IPS-20b (cell line): ENCODE data around the gene CACNA2D2.

ENCODE experiments used
- H3K27ac ChIP-seq: one replicate; pipeline ENCODE4 v1.5.1; 2013; ENCODE audit warnings: low read length
- H3K27me3 ChIP-seq: 2 replicates; pipeline ENCODE4 v1.6.1; 2013; ENCODE audit warnings: mild to moderate bottlenecking, low read length, inconsistent platforms; ENCODE audit not compliant: insufficient read depth
- H3K36me3 ChIP-seq: 2 replicates; pipeline ENCODE4 v1.6.1; 2013; ENCODE audit warnings: low read depth, mild to moderate bottlenecking, inconsistent platforms, low read length, moderate library complexity; ENCODE audit not compliant: insufficient read depth
- H3K4me1 ChIP-seq: 2 replicates; pipeline ENCODE4 v1.6.1; 2013; ENCODE audit warnings: mild to moderate bottlenecking, control low read depth, inconsistent platforms, low read length, moderate library complexity; ENCODE audit not compliant: insufficient read depth
- H3K4me3 ChIP-seq: 2 replicates; pipeline ENCODE4 v1.5.1; 2013; ENCODE audit warnings: mild to moderate bottlenecking, low read length, inconsistent platforms
- H3K9ac ChIP-seq: 2 replicates; pipeline ENCODE4 v1.6.1; 2013; ENCODE audit warnings: low read depth, mild to moderate bottlenecking, inconsistent platforms, low read length, moderate library complexity
- H3K9me3 ChIP-seq: 2 replicates; pipeline ENCODE4 v1.6.1; 2013; ENCODE audit warnings: mild to moderate bottlenecking, low read depth, low read length, inconsistent platforms; ENCODE audit not compliant: insufficient read depth

Gene CACNA2D2

GRCh38 chr3:50537421-50538129 is 34.1 kb upstream of the CACNA2D2 start:
- H3K4me1 ChIP-seq = peaks cover 12% of the 10 kb centered on the region; the same call in 1 of the 2 replicates
- peaks cover 12% of the 10 kb centered on the region; the same call in 1 of the 2 replicates for H3K27me3 ChIP-seq
- no peak overlapping the region for H3K27ac ChIP-seq
- no peaks in the 10 kb centered on the region for H3K9me3 ChIP-seq
- H3K36me3 ChIP-seq = no peaks in the 10 kb centered on the region
- H3K9ac ChIP-seq = no peak overlapping the region
- H3K4me3 ChIP-seq = no peak overlapping the region

- H3K36me3 ChIP-seq = no peaks in the 10 kb centered on the region
- no peaks in the 10 kb centered on the region for H3K9me3 ChIP-seq
- peaks cover 12% of the 10 kb centered on the region for H3K4me1 ChIP-seq
- H3K4me3 ChIP-seq = no peak overlapping the region
- no peak overlapping the region for H3K27ac ChIP-seq
- peaks cover 14% of the 10 kb centered on the region for H3K27me3 ChIP-seq
- no peak overlapping the region for H3K9ac ChIP-seq
Observed at GRCh38 chr3:50536471-50537180, 33.2 kb upstream of the CACNA2D2 start.

GRCh38 chr3:50534681-50535330 is 31.4 kb upstream of the CACNA2D2 start:
- no peak overlapping the region for H3K27ac ChIP-seq
- no peaks in the 10 kb centered on the region for H3K36me3 ChIP-seq
- H3K4me1 ChIP-seq = peaks cover 13% of the 10 kb centered on the region
- H3K9ac ChIP-seq = no peak overlapping the region
- no peaks in the 10 kb centered on the region for H3K9me3 ChIP-seq
- peaks cover 25% of the 10 kb centered on the region for H3K27me3 ChIP-seq
- H3K4me3 ChIP-seq = no peak overlapping the region

- no peaks in the 10 kb centered on the region for H3K9me3 ChIP-seq
- peaks cover 9% of the 10 kb centered on the region for H3K4me1 ChIP-seq
- H3K27me3 ChIP-seq = peaks cover 33% of the 10 kb centered on the region
- H3K9ac ChIP-seq = no peak overlapping the region
- H3K4me3 ChIP-seq = no peak overlapping the region
- H3K27ac ChIP-seq = no peak overlapping the region
- no peaks in the 10 kb centered on the region for H3K36me3 ChIP-seq
Observed at GRCh38 chr3:50533807-50534461, 30.5 kb upstream of the CACNA2D2 start.

- Histone ChIP-seq H3K27me3 (peaks cover 39% of the 10 kb centered on the region), H3K27ac (no peak overlapping the region), H3K9me3 (no peaks in the 10 kb centered on the region), H3K4me1 (peaks cover 4% of the 10 kb centered on the region), H3K36me3 (no peaks in the 10 kb centered on the region), H3K9ac (no peak overlapping the region), H3K4me3 (no peak overlapping the region)
Observed at GRCh38 chr3:50533316-50533715, 29.9 kb upstream of the CACNA2D2 start.

GRCh38 chr3:50532062-50532705 is 28.8 kb upstream of the CACNA2D2 start:
- Histone ChIP-seq H3K27ac (no peak overlapping the region), H3K9me3 (no peaks in the 10 kb centered on the region), H3K27me3 (peaks cover 39% of the 10 kb centered on the region), H3K36me3 (no peaks in the 10 kb centered on the region), H3K4me1 (peaks cover 4% of the 10 kb centered on the region), H3K9ac (no peak overlapping the region), H3K4me3 (no peak overlapping the region)

GRCh38 chr3:50531201-50531600 is 27.8 kb upstream of the CACNA2D2 start:
- H3K9ac ChIP-seq = no peak overlapping the region
- H3K27me3 ChIP-seq = peaks cover 39% of the 10 kb centered on the region
- H3K27ac ChIP-seq = no peak overlapping the region
- peaks cover 4% of the 10 kb centered on the region for H3K4me1 ChIP-seq
- H3K36me3 ChIP-seq = no peaks in the 10 kb centered on the region
- no peaks in the 10 kb centered on the region for H3K9me3 ChIP-seq
- no peak overlapping the region for H3K4me3 ChIP-seq

GRCh38 chr3:50530001-50530970 is 26.9 kb upstream of the CACNA2D2 start:
- H3K4me1 ChIP-seq = peaks cover 4% of the 10 kb centered on the region
- peaks cover 38% of the 10 kb centered on the region for H3K27me3 ChIP-seq
- no peaks in the 10 kb centered on the region for H3K36me3 ChIP-seq
- peak overlapping the region; percentile 57; the same call in 1 of the 2 replicates for H3K9ac ChIP-seq
- no peak overlapping the region for H3K27ac ChIP-seq
- peak overlapping the region; percentile 55; the same call in 1 of the 2 replicates for H3K4me3 ChIP-seq
- no peaks in the 10 kb centered on the region for H3K9me3 ChIP-seq

GRCh38 chr3:50525987-50526386 is 22.6 kb upstream of the CACNA2D2 start:
- no peaks in the 10 kb centered on the region for H3K36me3 ChIP-seq
- H3K27me3 ChIP-seq = peaks cover 25% of the 10 kb centered on the region
- peaks cover 15% of the 10 kb centered on the region for H3K4me1 ChIP-seq
- H3K4me3 ChIP-seq = no peak overlapping the region
- no peak overlapping the region for H3K27ac ChIP-seq
- H3K9ac ChIP-seq = no peak overlapping the region
- no peaks in the 10 kb centered on the region for H3K9me3 ChIP-seq

GRCh38 chr3:50525191-50525910 is 21.9 kb upstream of the CACNA2D2 start:
- Histone ChIP-seq H3K9me3 (no peaks in the 10 kb centered on the region), H3K4me3 (no peak overlapping the region), H3K27ac (no peak overlapping the region), H3K36me3 (no peaks in the 10 kb centered on the region), H3K9ac (no peak overlapping the region), H3K4me1 (peaks cover 15% of the 10 kb centered on the region), H3K27me3 (peaks cover 19% of the 10 kb centered on the region)
